GM18951 (cell line): ENCODE measurements around the gene CCR1.

ENCODE experiments used
- POLR2A ChIP-seq: IDR thresholded peaks from 4 replicates; pipeline ENCODE4 v1.6.1; 2011; ENCODE audit warnings: mild to moderate bottlenecking; ENCODE audit not compliant: insufficient read length, insufficient read depth; ENCODE audit errors: extremely low read depth
- in situ Hi-C: fragments of 300-500 bp; cut with MboI; formaldehyde crosslinking; loops from one replicate; pipeline ENCODE4 v1.12.0; 2022; ENCODE audit warnings: low sequenced_read_pairs, mixed read lengths, inconsistent platforms; ENCODE audit not compliant: unreplicated experiment

CCR1 gene

DNA sequence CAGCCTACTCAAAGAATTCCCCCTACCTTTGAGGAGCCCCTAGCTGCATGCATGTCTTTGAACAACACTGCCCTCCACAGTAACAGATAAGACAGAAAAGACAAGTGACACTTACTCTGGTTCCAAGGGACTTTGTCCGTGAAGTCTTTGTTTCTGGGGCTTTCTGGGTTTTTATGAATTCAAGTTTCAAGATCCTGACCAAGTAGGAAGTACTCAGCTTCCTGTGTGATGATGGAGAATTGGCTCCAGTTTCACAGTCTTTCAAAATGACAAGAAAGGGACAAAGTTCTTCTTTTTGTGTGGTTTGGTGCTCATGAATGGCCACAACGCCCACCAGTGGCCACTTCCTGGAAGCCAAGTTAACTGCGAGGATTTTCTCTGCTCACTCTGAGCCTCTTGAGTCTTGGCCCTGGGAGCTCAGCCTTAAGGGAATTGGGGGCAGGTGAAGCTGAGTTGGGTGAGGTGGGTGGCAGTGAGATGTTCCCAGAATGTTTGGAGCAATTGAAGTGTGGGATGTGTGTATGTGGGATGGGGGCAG is at the start of gene CCR1:
CCR1 (minus strand) TSS at position 147 of the 538 bp plus-strand sequence. CDS start 4,000 bp downstream, outside the sequence.
- no peak for TF ChIP-seq POLR2A
- in situ Hi-C loops: loop anchor here (5.0 to 25.0 kb wide), 2 partner anchors 121 to 271 kb away; partner anchors contain the start of gene CXCR6

DNA sequence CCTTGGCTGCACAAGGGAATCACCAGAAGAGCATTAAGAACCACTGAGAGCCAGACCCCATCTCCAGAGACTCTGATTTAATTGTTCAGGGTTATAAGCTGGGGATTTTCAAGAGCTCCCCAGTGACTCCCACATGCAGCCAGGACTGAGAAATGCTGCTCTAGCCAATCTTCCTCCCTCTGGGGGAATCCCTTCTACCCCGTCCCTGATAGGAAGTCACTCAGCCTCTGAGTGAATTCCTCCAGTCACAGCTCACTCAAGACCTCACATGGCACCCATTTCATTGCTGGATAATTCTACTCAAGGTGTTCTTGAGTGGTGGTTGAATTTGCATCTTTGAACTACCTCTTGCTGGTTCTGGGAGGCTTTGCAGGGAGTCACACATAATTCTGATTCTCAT is 44.9 kb upstream of the CCR1 start:
- in situ Hi-C loops: no loop called here
- TF ChIP-seq POLR2A: no peak

DNA sequence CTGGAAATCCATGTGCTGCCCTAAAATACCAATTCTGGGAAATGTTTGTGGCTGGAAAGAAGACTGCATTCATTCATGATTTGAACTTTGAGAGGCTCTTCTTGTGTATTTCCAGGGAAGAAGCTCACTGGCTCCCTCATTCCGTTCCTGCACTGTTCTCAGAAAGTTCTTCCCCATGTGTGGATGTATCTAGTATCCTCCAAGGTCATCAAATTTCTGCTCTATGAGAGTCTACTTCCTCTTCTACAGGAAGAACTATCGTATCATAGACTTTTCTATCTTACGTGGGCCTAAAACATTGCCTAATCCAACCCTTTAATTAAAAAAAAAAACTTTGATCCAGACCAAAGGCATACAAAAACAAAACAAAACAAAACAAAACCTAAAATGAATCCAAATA is 37.0 kb upstream of the CCR1 start:
- in situ Hi-C loops: no loop called here
- TF ChIP-seq POLR2A: no peak

- TF ChIP-seq POLR2A: no peak
- in situ Hi-C loops: no loop called here
Measured at GRCh38 chr3:46243560-46243959, 35.4 kb upstream of the CCR1 start.

- in situ Hi-C loops: no loop called here
- no peak for TF ChIP-seq POLR2A
Measured at GRCh38 chr3:46242120-46242519, 34.0 kb upstream of the CCR1 start, which contains the start of gene CCR3. TSS of gene CCR3 (plus strand) at chr3:46242460. CDS start at chr3:46265159, 22,699 bp downstream.

GRCh38 chr3:46239952-46240351 is 31.8 kb upstream of the CCR1 start:
- in situ Hi-C loops: no loop called here
- no peak for TF ChIP-seq POLR2A

- no peak for TF ChIP-seq POLR2A
Measured at GRCh38 chr3:46239301-46239938, 31.3 kb upstream of the CCR1 start.

DNA sequence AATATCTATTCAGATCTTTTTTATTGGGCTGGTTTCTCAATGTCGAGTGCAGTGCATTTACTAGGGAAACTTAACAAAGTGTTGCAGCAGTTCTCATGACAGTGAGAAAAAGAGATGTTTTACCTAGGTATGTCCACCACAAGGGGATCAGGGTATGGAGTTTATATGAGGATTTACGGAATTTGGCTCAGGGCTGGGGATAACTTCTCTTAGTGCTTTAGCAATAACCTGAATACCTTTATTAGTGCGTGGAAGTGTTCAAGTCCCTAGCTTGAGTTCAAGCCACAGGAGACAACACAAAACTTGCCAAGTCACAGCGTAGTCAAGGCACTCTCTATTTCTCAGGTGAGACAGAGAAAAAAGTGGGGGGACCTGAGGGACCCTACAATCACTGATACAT is 30.3 kb upstream of the CCR1 start:
- in situ Hi-C loops: no loop called here
- TF ChIP-seq POLR2A: no peak

More at GRCh38 chr3:46239301-46239938, 31.3 kb upstream of the CCR1 start:
- in situ Hi-C loops: no loop called here

- no peak for TF ChIP-seq POLR2A
Measured at GRCh38 chr3:46236294-46237054, 28.4 kb upstream of the CCR1 start.

DNA sequence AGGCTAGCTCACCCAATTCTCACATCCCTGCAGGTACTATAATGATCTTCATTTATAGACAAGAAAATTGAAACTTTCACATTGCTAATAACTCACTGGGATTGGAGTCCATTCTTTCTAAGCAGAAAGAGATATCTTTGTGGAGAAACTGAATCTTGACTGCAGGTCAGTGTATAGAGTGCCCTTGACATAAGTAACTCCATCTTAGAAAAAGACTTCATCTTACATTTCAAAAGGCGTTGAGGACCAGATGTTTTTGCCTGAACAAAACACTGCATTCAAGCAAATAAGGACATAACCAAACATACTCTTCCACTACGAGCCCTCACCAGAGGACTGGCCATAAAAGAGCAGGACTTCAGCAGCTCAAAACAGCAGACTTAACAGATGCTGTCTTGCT is 27.3 kb upstream of the CCR1 start:
- no peak for TF ChIP-seq POLR2A
- in situ Hi-C loops: no loop called here

More at GRCh38 chr3:46236294-46237054, 28.4 kb upstream of the CCR1 start:
- in situ Hi-C loops: no loop called here

- in situ Hi-C loops: no loop called here
- no peak for TF ChIP-seq POLR2A
Measured at GRCh38 chr3:46233194-46233593, 25.1 kb upstream of the CCR1 start.

GRCh38 chr3:46231323-46231722 is 23.2 kb upstream of the CCR1 start:
- TF ChIP-seq POLR2A: no peak
- in situ Hi-C loops: no loop called here
